K562 (cell line): ENCODE results near the gene ACBD5. TPM values are rescaled to one million over a fixed set of nuclear protein-coding genes. Genes with fewer than 3 reads are reported as not detected.
A peak's percentile ranks its signal among the peaks of the same experiment; 100 is the strongest.

Experiments
- ATAC-seq: fragments of 200-7000 bp; cut with Tn5 transposase; 3 replicates; pipeline ENCODE4 v1.9.1; 2020; ENCODE audit warnings: moderate library complexity
- BruUV-seq: library from RNA; stranded (reverse); fragments of 400-500 nt; replicated peaks from 2 replicates; lab custom pipeline; 2021; lab: Mats Ljungman, UMichigan
- CTCF ChIA-PET: fragments of 300-600 bp; formaldehyde crosslinking; extraction: SDS; loops from one replicate; lab custom pipeline; 2021; ENCODE audit warnings: low intra/inter-chr PET ratio; lab: Yijun Ruan, JAX
- POLR2A ChIA-PET: fragments of 300-600, 350-650 bp; sonication (Branson Sonifier 250); formaldehyde crosslinking; extraction: SDS; loops from one replicate; lab custom pipeline; 2021; ENCODE audit warnings: antibody characterized with exemption, inconsistent platforms; lab: Yijun Ruan, JAX
- DNase-seq, 4 experiments: peaks; one replicate each; pipeline versions ENCODE4 v3.0.0 to v3.0.0-alpha.2; 2011 to 2018; ENCODE audit warnings: low spot score in 3 of 4, mixed read lengths in 3 of 4; ENCODE audit errors: extremely low read depth in 1 of 4
- FAIRE-seq: peaks from 2 replicates; lab custom pipeline; 2011; peaks lifted over from hg19 to GRCh38; lab: Jason Lieb, UNC
- H2AFZ ChIP-seq: 2 replicates; pipeline ENCODE4 v1.6.0; 2011; ENCODE audit warnings: low read depth, low read length, control low read depth, inconsistent platforms
- H3K27ac ChIP-seq: fragments of 200-600 bp; 3 replicates; pipeline ENCODE4 v1.8.0; 2011; ENCODE audit warnings: low read depth, mild to moderate bottlenecking, control low read depth, inconsistent platforms, low read length, moderate library complexity, mixed read lengths; ENCODE audit errors: extremely low read depth
- H3K27me3 ChIP-seq, 2 experiments: fragments of 300-600 bp in 1 of 2; 2 replicates in 1 of 2; 3 replicates in 1 of 2; pipeline versions ENCODE4 v1.6.0 to v1.8.0; 2011; ENCODE audit warnings: inconsistent platforms in 2 of 2, low read length in 2 of 2, mild to moderate bottlenecking in 1 of 2, mixed read lengths in 1 of 2, moderate library complexity in 1 of 2; ENCODE audit not compliant: control insufficient read depth in 2 of 2, insufficient read depth in 2 of 2
- H3K36me3 ChIP-seq: fragments of 300-600 bp; 3 replicates; pipeline ENCODE4 v1.8.0; 2011; ENCODE audit warnings: mild to moderate bottlenecking, low read length, inconsistent platforms; ENCODE audit not compliant: control insufficient read depth, insufficient read depth
- H3K4me1 ChIP-seq, 2 experiments: fragments of 200-600 bp in 1 of 2; replicated peaks in 1 of 2; 2 replicates in 1 of 2; 3 replicates in 1 of 2; pipeline versions ENCODE4 v1.5.1 to v1.8.0; 2011; ENCODE audit warnings: inconsistent platforms in 2 of 2, low read length in 2 of 2, mild to moderate bottlenecking in 1 of 2, mixed read lengths in 1 of 2, moderate library complexity in 1 of 2; ENCODE audit not compliant: control insufficient read depth in 2 of 2, insufficient read depth in 2 of 2
- H3K4me2 ChIP-seq: 2 replicates; pipeline ENCODE4 v1.6.1; 2011; ENCODE audit warnings: low read length, control low read depth, inconsistent platforms, mixed read lengths; ENCODE audit not compliant: insufficient read depth
- H3K4me3 ChIP-seq: fragments of 200-600 bp; sonication (generic), shearing (Covaris generic); 2 replicates; pipeline ENCODE4 v1.5.1; 2016; ENCODE audit warnings: control low read depth, inconsistent platforms
- H3K79me2 ChIP-seq: fragments of 200-600 bp; 3 replicates; pipeline ENCODE4 v1.8.0; 2011; ENCODE audit warnings: low read length, inconsistent platforms; ENCODE audit not compliant: control insufficient read depth, insufficient read depth
- H3K9ac ChIP-seq, 2 experiments: 2 replicates each; pipeline versions ENCODE4 v1.6.0 to v1.6.1; 2011; ENCODE audit warnings: low read depth in 2 of 2, low read length in 2 of 2, control low read depth in 1 of 2, inconsistent platforms in 1 of 2, mild to moderate bottlenecking in 1 of 2, mixed read lengths in 1 of 2; ENCODE audit not compliant: insufficient read depth in 1 of 2
- H3K9me1 ChIP-seq: one replicate; pipeline ENCODE4 v1.6.0; 2011; ENCODE audit warnings: inconsistent platforms, mild to moderate bottlenecking, low read length, moderate library complexity; ENCODE audit not compliant: control insufficient read depth, insufficient read depth
- H3K9me3 ChIP-seq: replicated peaks from 2 replicates; pipeline ENCODE4 v1.5.1; 2011; ENCODE audit warnings: low read depth, low read length, inconsistent platforms; ENCODE audit not compliant: control insufficient read depth, insufficient read depth
- H4K20me1 ChIP-seq: replicated peaks from 2 replicates; pipeline ENCODE4 v1.6.1; 2011; ENCODE audit warnings: low read length, inconsistent platforms, mixed read lengths; ENCODE audit not compliant: control insufficient read depth, insufficient read depth
- BDP1 ChIP-seq: IDR thresholded peaks from 3 replicates; pipeline ENCODE4 v1.6.1; 2011; ENCODE audit not compliant: insufficient read length, insufficient read depth
- DLX4 ChIP-seq: fragments of 250-450 bp; sonication (Bioruptor Pico); IDR thresholded peaks from 2 replicates; pipeline ENCODE4 v1.6.1; 2021; ENCODE audit warnings: mild to moderate bottlenecking
- ESRRB ChIP-seq: fragments of 250-450 bp; sonication (Bioruptor Pico); IDR thresholded peaks from 2 replicates; pipeline ENCODE4 v1.5.0; 2020; ENCODE audit warnings: mild to moderate bottlenecking, moderate library complexity, borderline replicate concordance
- RBM14 ChIP-seq: fragments of 200-400 bp; formaldehyde crosslinking; IDR thresholded peaks from 2 replicates; pipeline ENCODE4 v1.6.1; 2018; ENCODE audit warnings: low read depth, mild to moderate bottlenecking, low read length, moderate library complexity, borderline replicate concordance; ENCODE audit not compliant: insufficient read depth
- SLC30A9 ChIP-seq: fragments of 250-450 bp; sonication (Bioruptor Pico); IDR thresholded peaks from 2 replicates; pipeline ENCODE4 v1.8.0; 2022; ENCODE audit warnings: mild to moderate bottlenecking, moderate library complexity
- SMAD1 ChIP-seq: fragments of 150-350 bp; IDR thresholded peaks from 2 replicates; pipeline ENCODE4 v1.6.1; 2014; ENCODE audit warnings: low read length, low read depth; ENCODE audit not compliant: partially characterized antibody
- SP2 ChIP-seq: IDR thresholded peaks from 2 replicates; pipeline ENCODE4 v1.6.1; 2011; ENCODE audit warnings: mild to moderate bottlenecking, low read depth, low read length, moderate library complexity; ENCODE audit not compliant: poor library complexity, severe bottlenecking; ENCODE audit errors: extremely low read depth
- ZHX1 ChIP-seq: fragments of 150-350 bp; conservative IDR thresholded peaks from 2 replicates; pipeline ENCODE4 v1.6.1; 2014; ENCODE audit warnings: low read length
- ZNF324 ChIP-seq: fragments of 250-450 bp; sonication (Bioruptor Pico); IDR thresholded peaks from 2 replicates; pipeline ENCODE4 v1.4.0; 2020; ENCODE audit warnings: mild to moderate bottlenecking
- WGBS: fragments of 100-300 bp; shearing (Covaris generic); methylation state at CpG from one replicate; pipeline ENCODE4 v1.1.6; 2016; ENCODE audit warnings: low coverage, mixed read lengths; ENCODE audit not compliant: insufficient coverage; ENCODE audit errors: missing lambda C conversion rate; 5-methylcytosine and 5-hydroxymethylcytosine counted together
- in situ Hi-C: fragments of 300-500 bp; cut with MboI; formaldehyde crosslinking; loops from 4 replicates; pipeline ENCODE4 v1.15.0; 2018; ENCODE audit warnings: inconsistent platforms, mixed read lengths
- intact Hi-C: fragments of 100-400 bp; cut with micrococcal nuclease; formaldehyde crosslinking; loops from 2 replicates; pipeline ENCODE4 v1.14.2; 2022
- polyA plus RNA-seq, 8 experiments: library from polyadenylated mRNA; depleted of rRNA in 4 of 8; stranded (reverse) in 5 of 8; unstranded in 3 of 8; fragments of >200 nt; fragmentation: Nextera tagmentation in 2 of 8; fragmentation: Illumina TruSeq in 1 of 8; extraction: Ambion mirVana in 2 of 8; extraction: Trizol in 1 of 8; gene quantifications; 2 replicates each; pipeline versions ENCODE4 v1.2.1 to v1.2.3, GENCODE V29; 2011 to 2014; ENCODE audit warnings: inconsistent platforms in 1 of 8, missing spikeins in 1 of 8
- total RNA-seq, 7 experiments: library from RNA; depleted of rRNA in 6 of 7; stranded (reverse); fragments of >200 nt in 6 of 7; fragmentation: Illumina TruSeq in 2 of 7; extraction: Trizol in 2 of 7; gene quantifications; 2 replicates each; pipeline versions ENCODE4 v1.2.1 to v1.2.3, GENCODE V29; 2011 to 2021; ENCODE audit warnings: low replicate concordance in 1 of 7

ACBD5 gene
- total and polyA plus RNA-seq, 9 of the 15 experiments (the other 6 are each of a cell fraction or from before 2014, with no cell fraction given): 1.5 to 10.3 (median 7.8) TPM

- TF ChIP-seq SP2 (no peak), RBM14 (no peak), ESRRB (CRISPR knock-in tag) (no peak), SLC30A9 (CRISPR knock-in tag) (no peak), BDP1 (no peak), ZNF324 (CRISPR knock-in tag) (no peak), DLX4 (CRISPR knock-in tag) (no peak), SMAD1 (no peak)
Observed at GRCh38 chr10:27188259-27188658, 52.3 kb downstream of the ACBD5 start (continued).

GRCh38 chr10:27169849-27170248, 70.7 kb downstream of the ACBD5 start:
- Histone ChIP-seq H3K27ac (no peak overlapping the region), H3K9me3 (no peaks in the 10 kb centered on the region), H3K27me3 (no peaks in the 10 kb centered on the region), H2AFZ (no peak overlapping the region), H3K9me1 (no peaks in the 10 kb centered on the region), H3K4me1 (no peaks in the 10 kb centered on the region), H3K79me2 (no peaks in the 10 kb centered on the region), H4K20me1 (no peaks in the 10 kb centered on the region), H3K4me2 (no peak overlapping the region), H3K4me3 (no peak overlapping the region), H3K36me3 (peaks cover 77% of the 10 kb centered on the region), H3K9ac (no peak overlapping the region)
- 85% methylated on average over 4 of the region's 4 CpGs for WGBS
- ATAC-seq (no peak), DNase-seq (no peak), FAIRE-seq (no peak)
- BruUV-seq: TSS peak; percentile 18
- intact Hi-C loops (no loop called here), in situ Hi-C loops (no loop called here)
- ChIA-PET POLR2A (interaction anchor here (1.0 to 2.5 kb wide), 6 partner anchors 8 to 16 kb away, joined by 3 to 7 read pairs (median 4); partner anchors contain the start of gene YME1L1), CTCF (no interaction called here)
- no peak for TF ChIP-seq ZHX1
